Endothelial cell (in vitro differentiated cells): ENCODE data around the gene SCN4B. TPM values are rescaled to one million over a fixed set of nuclear protein-coding genes. Genes with fewer than 3 reads are reported as not detected.

ENCODE experiments used
- DNase-seq: peaks from one replicate; pipeline ENCODE4 v3.0.0; 2021; ENCODE audit warnings: low spot score
- H3K27ac Mint-ChIP-seq: one replicate; pipeline ENCODE4 v1.8.0; 2021; ENCODE audit warnings: mixed read lengths, inconsistent platforms; ENCODE audit not compliant: unreplicated experiment
- H3K27me3 Mint-ChIP-seq: one replicate; pipeline ENCODE4 v1.8.0; 2021; ENCODE audit warnings: mild to moderate bottlenecking, moderate library complexity, mixed read lengths, inconsistent platforms; ENCODE audit not compliant: unreplicated experiment
- H3K36me3 Mint-ChIP-seq: one replicate; pipeline ENCODE4 v1.8.0; 2021; ENCODE audit warnings: mild to moderate bottlenecking, low read depth, mixed read lengths, inconsistent platforms; ENCODE audit not compliant: unreplicated experiment
- H3K4me1 Mint-ChIP-seq: one replicate; pipeline ENCODE4 v1.8.0; 2021; ENCODE audit warnings: mild to moderate bottlenecking, mixed read lengths, inconsistent platforms; ENCODE audit not compliant: unreplicated experiment
- H3K4me3 Mint-ChIP-seq: one replicate; pipeline ENCODE4 v1.8.0; 2021; ENCODE audit warnings: mild to moderate bottlenecking, mixed read lengths, inconsistent platforms; ENCODE audit not compliant: unreplicated experiment
- H3K9me3 Mint-ChIP-seq: one replicate; pipeline ENCODE4 v1.8.0; 2021; ENCODE audit warnings: mixed read lengths, inconsistent platforms; ENCODE audit not compliant: unreplicated experiment
- total RNA-seq: library from RNA; stranded (reverse); fragmentation: NEBNext Ultra II Directional; extraction: Animal tissue kit (Norgen Biotek cat#: 25700); gene quantifications from one replicate; pipeline ENCODE4 v1.2.1, GENCODE V29; 2021; ENCODE audit not compliant: unreplicated experiment
- TF ChIP-seq, protein P1 (sequence below): fragments of 200-600 bp; sonication (generic); IDR thresholded peaks from one replicate; pipeline ENCODE4 v1.5.0; 2021; ENCODE audit warnings: antibody characterized with exemption; ENCODE audit not compliant: unreplicated experiment

The SCN4B gene
- total RNA-seq, 1 donor from 2014 or later, result 3.1 TPM

DNA sequence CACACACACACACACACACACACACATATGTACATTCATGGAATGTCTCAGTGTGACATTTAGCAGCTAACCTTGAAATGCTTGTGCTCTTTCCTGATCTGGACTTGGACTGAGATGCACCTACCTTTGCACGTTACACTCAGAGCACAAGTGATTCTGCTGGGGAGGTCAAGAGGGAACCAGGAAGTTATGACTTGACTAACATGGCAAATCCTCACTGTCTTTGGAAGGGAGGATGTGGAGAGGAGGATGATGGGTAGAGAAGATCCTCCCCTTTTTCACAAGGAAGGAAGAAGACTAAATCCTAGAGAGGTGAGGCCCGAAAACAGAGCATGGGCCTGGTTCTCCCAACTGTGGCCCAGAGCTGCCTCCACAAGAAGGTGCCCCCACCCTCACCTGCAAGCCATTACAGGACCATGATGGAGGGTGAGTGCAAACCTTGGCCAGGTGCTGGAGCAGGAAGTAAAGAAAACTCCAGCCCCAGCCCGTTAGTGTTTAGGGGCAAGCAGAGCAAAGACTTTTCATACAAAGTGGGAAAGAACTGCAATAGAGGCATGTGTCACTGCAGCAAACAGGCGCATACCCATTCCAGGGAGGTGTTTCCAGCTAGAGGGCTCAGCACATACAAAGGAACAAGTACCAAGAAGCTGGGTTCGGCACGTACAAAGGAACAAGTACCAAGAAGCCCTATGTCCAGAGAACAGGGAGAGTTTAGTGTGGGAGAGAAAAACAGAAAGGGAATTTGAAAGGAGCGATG lies 26.4 kb downstream of the SCN4B start:
- no peak for DNase-seq
- Mint-ChIP-seq H3K27ac (no peak overlapping the region), H3K36me3 (no peaks in the 10 kb centered on the region), H3K9me3 (no peaks in the 10 kb centered on the region), H3K4me1 (peaks cover 20% of the 10 kb centered on the region), H3K4me3 (no peak overlapping the region), H3K27me3 (no peaks in the 10 kb centered on the region)
- TF ChIP-seq, protein P1, sequence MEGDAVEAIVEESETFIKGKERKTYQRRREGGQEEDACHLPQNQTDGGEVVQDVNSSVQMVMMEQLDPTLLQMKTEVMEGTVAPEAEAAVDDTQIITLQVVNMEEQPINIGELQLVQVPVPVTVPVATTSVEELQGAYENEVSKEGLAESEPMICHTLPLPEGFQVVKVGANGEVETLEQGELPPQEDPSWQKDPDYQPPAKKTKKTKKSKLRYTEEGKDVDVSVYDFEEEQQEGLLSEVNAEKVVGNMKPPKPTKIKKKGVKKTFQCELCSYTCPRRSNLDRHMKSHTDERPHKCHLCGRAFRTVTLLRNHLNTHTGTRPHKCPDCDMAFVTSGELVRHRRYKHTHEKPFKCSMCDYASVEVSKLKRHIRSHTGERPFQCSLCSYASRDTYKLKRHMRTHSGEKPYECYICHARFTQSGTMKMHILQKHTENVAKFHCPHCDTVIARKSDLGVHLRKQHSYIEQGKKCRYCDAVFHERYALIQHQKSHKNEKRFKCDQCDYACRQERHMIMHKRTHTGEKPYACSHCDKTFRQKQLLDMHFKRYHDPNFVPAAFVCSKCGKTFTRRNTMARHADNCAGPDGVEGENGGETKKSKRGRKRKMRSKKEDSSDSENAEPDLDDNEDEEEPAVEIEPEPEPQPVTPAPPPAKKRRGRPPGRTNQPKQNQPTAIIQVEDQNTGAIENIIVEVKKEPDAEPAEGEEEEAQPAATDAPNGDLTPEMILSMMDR, result no peak

DNA sequence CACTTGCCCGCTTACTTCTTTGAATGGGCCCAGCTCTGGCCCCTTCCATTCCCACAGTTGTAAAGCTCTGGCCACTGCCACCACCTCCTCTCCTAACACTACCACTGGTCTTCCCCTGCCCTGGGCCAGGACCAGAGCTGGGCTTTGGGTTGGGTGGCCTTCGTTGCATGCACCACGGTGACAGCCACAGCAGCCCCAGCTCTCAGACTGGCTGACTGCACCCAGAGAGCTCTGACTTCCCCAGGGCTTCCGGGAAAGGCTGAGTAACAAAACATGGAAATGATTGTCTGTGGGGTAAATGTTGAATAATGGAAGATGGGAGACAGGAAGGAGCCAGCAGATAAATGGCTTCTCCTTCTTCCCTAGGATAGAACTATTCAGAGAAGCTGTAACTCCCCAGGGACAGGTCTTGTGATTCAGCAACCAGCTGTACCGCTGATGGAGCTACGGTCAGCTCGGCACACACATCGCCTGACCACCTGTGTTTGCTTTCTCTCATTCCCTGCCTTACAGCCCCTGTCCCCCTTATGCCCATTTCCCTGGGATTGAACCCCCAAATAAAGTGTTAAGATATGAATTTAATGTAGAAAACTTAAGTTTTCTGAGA lies 27.6 kb downstream of the SCN4B start:
- Mint-ChIP-seq H3K27ac (peak overlapping the region; percentile 87), H3K9me3 (no peaks in the 10 kb centered on the region), H3K4me1 (peaks cover 20% of the 10 kb centered on the region), H3K36me3 (no peaks in the 10 kb centered on the region), H3K4me3 (no peak overlapping the region), H3K27me3 (no peaks in the 10 kb centered on the region)
- no peak for DNase-seq
- TF ChIP-seq, protein P1, result no peak

DNA sequence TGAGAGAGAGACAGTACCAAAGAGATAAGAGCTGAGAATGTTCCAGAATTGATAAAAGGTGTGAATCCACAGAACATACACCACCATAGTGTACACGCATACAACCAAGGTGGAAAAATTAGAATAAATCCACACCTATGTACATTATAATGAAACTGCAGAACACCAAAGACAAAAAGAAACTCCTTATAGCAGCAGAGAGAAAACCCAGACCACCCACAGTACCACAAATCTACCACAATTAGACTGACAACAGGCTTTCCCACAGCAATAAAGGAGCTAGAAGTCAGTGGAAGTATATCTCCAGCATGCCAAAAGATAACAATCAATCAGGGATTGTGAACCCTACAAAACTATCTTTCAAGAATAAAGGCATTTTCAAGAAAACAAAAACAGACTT lies 31.8 kb downstream of the SCN4B start:
- H3K9me3 Mint-ChIP-seq, result no peaks in the 10 kb centered on the region
- H3K27ac Mint-ChIP-seq, result no peak overlapping the region
- TF ChIP-seq, protein P1, result no peak
- peaks cover 13% of the 10 kb centered on the region for H3K4me1 Mint-ChIP-seq
- peaks cover 1% of the 10 kb centered on the region for H3K27me3 Mint-ChIP-seq
- DNase-seq, result no peak
- no peaks in the 10 kb centered on the region for H3K36me3 Mint-ChIP-seq
- H3K4me3 Mint-ChIP-seq, result no peak overlapping the region

DNA sequence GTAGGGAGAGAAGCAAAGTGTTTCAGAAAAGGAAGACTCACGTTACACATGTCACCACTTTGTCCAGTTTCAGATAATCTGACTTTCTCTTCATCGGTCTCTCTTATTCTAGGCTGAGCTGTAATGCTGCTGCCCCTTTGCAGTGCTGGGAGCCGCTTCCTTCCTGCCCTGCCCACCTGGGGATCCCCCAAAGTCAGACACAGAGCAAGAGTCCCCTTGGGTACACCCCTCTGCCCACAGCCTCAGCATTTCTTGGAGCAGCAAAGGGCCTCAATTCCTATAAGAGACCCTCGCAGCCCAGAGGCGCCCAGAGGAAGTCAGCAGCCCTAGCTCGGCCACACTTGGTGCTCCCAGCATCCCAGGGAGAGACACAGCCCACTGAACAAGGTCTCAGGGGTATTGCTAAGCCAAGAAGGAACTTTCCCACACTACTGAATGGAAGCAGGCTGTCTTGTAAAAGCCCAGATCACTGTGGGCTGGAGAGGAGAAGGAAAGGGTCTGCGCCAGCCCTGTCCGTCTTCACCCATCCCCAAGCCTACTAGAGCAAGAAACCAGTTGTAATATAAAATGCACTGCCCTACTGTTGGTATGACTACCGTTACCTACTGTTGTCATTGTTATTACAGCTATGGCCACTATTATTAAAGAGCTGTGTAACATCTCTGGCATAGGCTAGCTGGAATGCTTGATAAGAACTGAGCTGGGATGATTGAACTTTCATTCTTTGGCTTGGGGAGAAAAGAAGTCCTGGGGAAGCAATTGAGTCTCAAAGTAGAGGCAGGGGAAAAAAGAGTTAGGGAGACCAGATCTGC lies 34.6 kb downstream of the SCN4B start:
- Mint-ChIP-seq H3K36me3 (no peaks in the 10 kb centered on the region), H3K27ac (no peak overlapping the region), H3K4me3 (no peak overlapping the region), H3K4me1 (peaks cover 3% of the 10 kb centered on the region), H3K27me3 (peaks cover 9% of the 10 kb centered on the region), H3K9me3 (no peaks in the 10 kb centered on the region)
- DNase-seq, result no peak
- TF ChIP-seq, protein P1, result no peak

DNA sequence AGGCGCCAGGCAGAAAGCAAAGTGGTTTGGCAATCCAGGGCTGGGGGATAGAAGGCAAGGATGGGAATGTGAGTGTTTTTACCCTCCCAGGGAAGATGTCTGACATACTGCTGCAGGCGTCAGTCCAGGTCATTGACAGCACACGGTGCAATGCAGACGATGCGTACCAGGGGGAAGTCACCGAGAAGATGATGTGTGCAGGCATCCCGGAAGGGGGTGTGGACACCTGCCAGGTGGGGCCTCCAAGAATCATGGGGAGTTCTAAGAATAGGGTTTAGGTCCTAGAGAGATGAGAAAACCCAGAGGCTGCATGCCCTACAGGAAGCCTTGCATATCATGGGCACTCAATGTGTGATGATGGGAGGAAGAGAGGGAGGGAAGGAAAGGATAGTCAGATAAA lies 37.6 kb downstream of the SCN4B start:
- no peaks in the 10 kb centered on the region for H3K36me3 Mint-ChIP-seq
- H3K9me3 Mint-ChIP-seq, result no peaks in the 10 kb centered on the region
- DNase-seq, result no peak
- TF ChIP-seq, protein P1, result no peak
- no peak overlapping the region for H3K27ac Mint-ChIP-seq
- peaks cover 3% of the 10 kb centered on the region for H3K4me1 Mint-ChIP-seq
- H3K4me3 Mint-ChIP-seq, result no peak overlapping the region
- peaks cover 11% of the 10 kb centered on the region for H3K27me3 Mint-ChIP-seq
